Measurements from ENCODE around the gene SCYL2. TPM values are rescaled to one million over a fixed set of nuclear protein-coding genes. Genes with fewer than 3 reads are reported as not detected.

SCYL2 gene
- total and polyA plus RNA-seq, 10 of the 15 experiments (the other 5 are each of a cell fraction or from before 2014, with no cell fraction given) = 5.4 to 34.3 (median 26.9) TPM

GRCh38 chr12:100267603-100268281, 765 bp downstream of the SCYL2 start (continued):
- TF ChIP-seq ZNF687 (IDR thresholded peaks at IDR 0.05) (no peak), NFXL1 (IDR thresholded peaks at IDR 0.05; ENCODE audit: borderline replicate concordance) (no peak), CREB1 (IDR thresholded peaks at IDR 0.05; ENCODE audit: low read depth) (peak; percentile 27; the same call in 1 of the 2 replicates), SMAD5 (IDR thresholded peaks at IDR 0.05; ENCODE audit: low read depth) (no peak), MTA2 (IDR thresholded peaks at IDR 0.05; ENCODE audit: low read depth) (no peak; the same call in 1 of the 2 replicates), BRCA1 (IDR thresholded peaks at IDR 0.05; ENCODE audit: low read depth, low read length) (no peak), CHD4 (IDR thresholded peaks at IDR 0.05) (no peak), NFIC (IDR thresholded peaks at IDR 0.05; ENCODE audit: low read depth, low read length) (no peak), POLR2A (IDR thresholded peaks at IDR 0.05; ENCODE audit: low read depth, low read length) (no peak), BCLAF1 (IDR thresholded peaks at IDR 0.05) (no peak), CREM (IDR thresholded peaks at IDR 0.05; ENCODE audit: low read depth) (no peak), BCL3 (IDR thresholded peaks at IDR 0.05; ENCODE audit: borderline replicate concordance, insufficient read depth, low read depth, low read length, poor library complexity, severe bottlenecking) (no peak), MEF2B (IDR thresholded peaks at IDR 0.05; ENCODE audit: partially characterized antibody, poor library complexity, severe bottlenecking) (no peak), MAX (IDR thresholded peaks at IDR 0.05; ENCODE audit: low read depth, low read length) (no peak), GABPA (IDR thresholded peaks at IDR 0.05; ENCODE audit: low read depth) (no peak), NR2C2 (IDR thresholded peaks at IDR 0.05; ENCODE audit: borderline replicate concordance, control insufficient read depth, insufficient read length, low read depth) (no peak), MXI1 (IDR thresholded peaks at IDR 0.05; ENCODE audit: low read depth, low read length) (no peak), EZH2 (IDR thresholded peaks at IDR 0.05; ENCODE audit: borderline replicate concordance, control insufficient read depth, low read depth, low read length) (no peak), CHD2 (IDR thresholded peaks at IDR 0.05; ENCODE audit: borderline replicate concordance, low read depth, low read length) (no peak), NFYB (IDR thresholded peaks at IDR 0.05; ENCODE audit: insufficient read depth, low read depth, low read length) (no peak), SIX5 (IDR thresholded peaks at IDR 0.05; ENCODE audit: low read depth, low read length, severe bottlenecking) (no peak)

Measured in GM12878 (cell line).